Measurements from ENCODE around the gene DUSP5.

DUSP5 gene

GRCh38 chr10:110471566-110472139, 26.1 kb upstream of the DUSP5 start:
- no peak overlapping the region for H3K27ac ChIP-seq
- TF ChIP-seq CTCF (IDR thresholded peaks at IDR 0.05), result no peak
- no peak for TF ChIP-seq ZFX (IDR thresholded peaks at IDR 0.05; ENCODE audit: borderline replicate concordance)

DNA sequence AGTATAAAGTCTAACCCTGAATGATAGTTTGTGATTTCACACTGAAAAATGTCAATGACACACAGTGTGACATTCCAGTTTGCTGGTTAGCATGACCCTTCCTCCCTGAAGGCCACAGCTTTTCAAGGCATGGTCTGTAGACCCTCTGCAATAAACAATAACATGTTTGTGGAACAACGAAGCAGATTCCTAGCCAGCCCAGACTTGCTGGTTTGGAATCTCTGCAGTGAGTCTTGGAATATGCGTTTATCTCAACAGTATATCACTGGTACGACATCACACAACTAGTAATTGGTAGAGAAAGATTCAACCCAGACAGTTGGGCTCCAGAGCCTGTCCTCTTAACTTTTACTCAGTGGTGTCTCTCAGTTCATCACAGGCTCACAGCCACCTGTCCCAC, 23.7 kb upstream of the DUSP5 start:
- TF ChIP-seq CTCF (IDR thresholded peaks at IDR 0.05) (no peak), ZFX (IDR thresholded peaks at IDR 0.05; ENCODE audit: borderline replicate concordance) (no peak)
- no peak overlapping the region for H3K27ac ChIP-seq

- no peak for TF ChIP-seq ZFX (IDR thresholded peaks at IDR 0.05; ENCODE audit: borderline replicate concordance)
- no peak for TF ChIP-seq CTCF (IDR thresholded peaks at IDR 0.05)
These were observed 22.9 kb upstream of the DUSP5 start for GRCh38 chr10:110474826-110475225.

DNA sequence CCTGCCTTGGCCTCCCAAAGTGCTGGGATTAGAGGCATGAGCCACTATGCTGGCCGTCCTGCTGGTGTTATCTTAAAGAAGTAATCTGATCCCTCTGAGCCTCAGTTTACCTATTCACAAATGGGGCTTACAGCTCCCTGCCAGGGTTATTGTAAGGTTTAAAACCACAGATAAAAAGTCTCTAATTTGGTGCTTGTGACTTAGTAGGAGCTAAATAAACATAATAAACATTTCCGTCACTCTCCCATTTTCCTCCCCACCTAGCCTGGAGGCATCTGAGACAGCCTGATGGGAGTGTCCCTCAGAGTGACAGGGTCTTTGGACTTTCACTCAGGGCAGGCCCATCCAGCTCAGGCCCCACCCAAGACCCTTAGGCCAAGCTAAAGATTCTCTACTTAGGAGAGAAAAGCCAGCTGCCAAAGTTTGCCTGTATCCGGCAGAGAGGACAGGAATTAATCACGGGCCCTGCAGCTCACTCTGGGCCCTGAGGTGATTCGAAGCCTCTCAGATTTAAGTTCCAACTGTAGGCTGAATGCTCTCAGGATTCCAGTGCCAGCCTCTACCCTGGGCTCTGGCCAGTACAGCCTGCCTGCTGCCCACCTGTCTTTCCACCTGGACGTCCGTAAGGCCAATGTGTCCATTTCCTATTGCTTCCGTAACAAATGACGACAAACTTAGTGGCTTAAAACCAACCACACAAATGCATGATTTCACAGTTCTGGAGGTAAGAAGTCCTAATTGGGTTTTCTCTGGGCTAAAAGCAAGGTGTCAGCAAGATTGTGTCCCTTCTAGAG, 21.8 kb upstream of the DUSP5 start:
- no peak overlapping the region for H3K27ac ChIP-seq
- no peak for TF ChIP-seq CTCF (IDR thresholded peaks at IDR 0.05)
- TF ChIP-seq ZFX (IDR thresholded peaks at IDR 0.05; ENCODE audit: borderline replicate concordance), result no peak

More at GRCh38 chr10:110474826-110475225, 22.9 kb upstream of the DUSP5 start:
- H3K27ac ChIP-seq, result no peak overlapping the region

DNA sequence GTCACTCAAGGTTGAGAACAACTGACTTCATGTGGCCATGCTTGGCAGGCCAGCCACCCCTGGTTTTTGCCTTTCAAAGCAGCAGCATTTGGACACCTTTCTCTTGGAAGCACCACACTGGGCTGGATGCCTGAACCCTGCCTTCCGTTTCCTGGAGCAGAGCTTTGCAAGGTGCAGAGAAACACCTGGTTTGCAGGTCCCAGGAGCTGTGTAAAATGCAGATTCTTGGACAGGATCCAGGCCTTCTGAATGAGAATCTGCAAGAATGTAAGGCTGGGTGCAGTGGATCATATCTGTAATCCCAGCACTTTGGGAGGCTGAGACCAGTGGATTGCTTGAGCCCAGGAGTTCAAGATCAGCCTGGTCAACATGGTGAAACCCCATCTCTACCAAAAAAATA, 18.0 kb upstream of the DUSP5 start:
- no peak overlapping the region for H3K27ac ChIP-seq
- TF ChIP-seq CTCF (IDR thresholded peaks at IDR 0.05), result no peak
- no peak for TF ChIP-seq ZFX (IDR thresholded peaks at IDR 0.05; ENCODE audit: borderline replicate concordance)

DNA sequence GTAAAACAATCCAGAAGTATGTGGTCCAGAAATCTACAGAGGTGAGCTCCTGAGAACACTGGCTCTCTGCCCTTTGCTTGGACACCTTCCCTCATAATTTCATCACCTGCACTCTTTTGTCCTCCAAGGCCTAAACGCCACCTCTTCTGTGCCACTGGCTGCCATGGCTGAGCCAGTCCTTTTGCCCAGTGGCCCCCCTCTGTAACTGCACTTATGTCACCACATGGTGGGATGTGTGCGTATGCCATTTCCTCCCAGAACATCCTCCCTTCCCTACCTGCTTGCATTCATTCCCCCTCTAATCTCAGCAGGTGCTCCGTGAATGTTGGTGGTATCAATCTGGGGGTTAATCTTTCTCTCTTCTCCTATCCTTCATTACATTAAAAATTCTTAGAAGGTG, 17.3 kb upstream of the DUSP5 start:
- H3K27ac ChIP-seq, result no peak overlapping the region
- TF ChIP-seq ZFX (IDR thresholded peaks at IDR 0.05; ENCODE audit: borderline replicate concordance) (no peak), CTCF (IDR thresholded peaks at IDR 0.05) (no peak)

- no peak for TF ChIP-seq CTCF (IDR thresholded peaks at IDR 0.05)
- TF ChIP-seq ZFX (IDR thresholded peaks at IDR 0.05; ENCODE audit: borderline replicate concordance), result no peak
- no peak overlapping the region for H3K27ac ChIP-seq
These were observed 15.8 kb upstream of the DUSP5 start for GRCh38 chr10:110481919-110482318.

All from 22Rv1 (cell line).